Measurements from ENCODE around the gene PSRC1.

Gene PSRC1

DNA sequence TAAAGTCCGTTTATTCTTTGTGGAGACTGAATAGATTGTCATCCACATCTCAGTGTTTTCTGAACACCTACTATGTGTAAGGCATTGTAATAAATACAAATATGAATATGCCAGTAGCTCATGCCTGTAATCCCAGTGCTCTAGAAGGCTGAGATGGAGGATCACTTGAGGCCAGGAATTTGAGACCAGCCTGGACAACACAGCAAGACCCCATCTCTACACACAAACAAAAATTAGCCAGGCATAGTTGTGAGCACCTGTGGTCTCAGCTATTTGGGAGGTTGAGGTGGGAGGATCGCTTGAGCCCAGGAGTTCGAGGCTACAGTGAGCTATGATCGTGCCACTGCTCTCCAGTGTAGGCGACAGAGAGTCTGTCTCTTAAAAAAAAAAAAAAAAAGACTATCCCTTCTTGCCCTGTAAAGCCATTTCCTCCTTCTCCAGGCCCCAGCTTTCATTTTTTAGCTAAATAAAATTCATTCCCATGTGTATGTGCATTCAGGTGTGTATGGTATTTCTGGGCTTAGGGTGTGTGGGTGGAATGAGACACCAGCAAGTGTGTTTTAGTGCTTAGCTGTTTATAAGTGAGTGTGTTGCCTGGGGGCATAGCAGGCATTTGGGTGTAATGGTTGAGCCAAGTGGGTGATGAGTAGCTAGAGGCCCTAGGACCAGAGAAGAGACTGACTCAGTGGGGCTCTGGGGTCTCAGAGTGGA is 25.8 kb downstream of the PSRC1 start:
- no peak for DNase-seq

DNA sequence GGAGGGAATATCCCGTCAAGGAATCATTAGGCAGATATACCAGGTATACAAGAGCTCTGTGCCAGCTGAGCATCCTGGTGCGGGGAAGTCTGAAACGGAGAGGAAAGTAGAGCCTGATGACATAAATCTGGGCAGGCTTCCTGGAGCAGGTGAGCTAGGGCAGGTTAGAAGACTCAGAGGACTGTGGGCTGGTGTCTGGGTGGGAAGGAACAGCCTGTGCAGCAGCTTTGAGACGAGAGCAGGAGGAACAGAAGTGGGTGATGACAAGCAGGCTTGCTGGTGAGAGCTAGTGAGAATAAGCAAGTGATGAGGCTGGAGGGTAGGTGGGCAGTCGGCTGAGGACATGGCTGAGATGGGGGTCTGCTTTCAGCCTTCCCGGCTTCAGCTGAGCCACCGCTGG is 26.9 kb downstream of the PSRC1 start:
- no peak for DNase-seq

DNA sequence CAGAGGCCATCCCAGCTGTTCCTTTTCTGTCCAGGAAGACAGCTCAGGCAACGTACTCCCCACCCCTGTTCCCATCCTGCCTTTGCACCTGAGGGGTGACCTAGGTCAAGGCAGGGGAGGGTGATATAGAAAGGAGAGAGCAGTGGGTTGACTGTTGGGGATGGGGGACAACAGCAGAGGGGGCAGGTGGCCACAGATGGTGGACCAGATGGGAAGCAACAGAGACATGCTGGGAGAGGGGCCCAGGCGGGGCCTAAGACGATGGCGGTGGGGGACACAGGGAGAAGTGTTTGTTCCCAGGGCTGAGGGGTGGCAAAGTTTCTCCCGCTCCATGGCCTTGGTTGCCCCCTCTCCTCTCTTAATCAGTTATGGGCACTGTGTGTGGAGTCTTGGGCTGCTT is 27.3 kb downstream of the PSRC1 start:
- DNase-seq = no peak

DNA sequence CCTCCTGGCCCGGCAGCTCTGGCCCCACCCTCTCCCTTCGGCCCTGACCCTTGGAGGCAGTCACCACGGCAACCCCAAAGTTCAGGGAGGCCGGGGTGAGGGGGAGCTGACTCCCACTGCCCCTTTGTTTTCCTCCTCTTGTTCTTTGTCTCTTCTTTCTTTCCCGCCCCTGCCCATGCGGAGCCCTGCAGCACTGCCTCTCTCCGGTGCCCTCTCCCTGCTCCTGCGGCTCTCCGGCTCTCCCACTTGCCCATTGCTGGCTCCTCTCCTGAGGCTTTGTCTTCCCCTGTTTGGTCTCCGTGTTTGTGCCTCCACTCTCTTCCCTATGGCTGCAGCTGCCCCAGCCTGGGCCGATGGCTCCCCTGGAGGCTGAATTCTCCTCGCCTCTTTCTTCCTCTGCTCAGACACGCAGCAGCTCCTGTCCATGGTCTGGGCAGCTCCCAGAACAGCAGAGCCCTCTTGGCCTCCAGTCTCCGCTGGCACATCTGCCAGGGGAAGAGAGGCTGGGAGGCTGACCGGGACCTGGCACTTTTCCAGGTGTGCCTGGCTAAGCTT is 27.8 kb downstream of the PSRC1 start:
- DNase-seq = no peak

DNA sequence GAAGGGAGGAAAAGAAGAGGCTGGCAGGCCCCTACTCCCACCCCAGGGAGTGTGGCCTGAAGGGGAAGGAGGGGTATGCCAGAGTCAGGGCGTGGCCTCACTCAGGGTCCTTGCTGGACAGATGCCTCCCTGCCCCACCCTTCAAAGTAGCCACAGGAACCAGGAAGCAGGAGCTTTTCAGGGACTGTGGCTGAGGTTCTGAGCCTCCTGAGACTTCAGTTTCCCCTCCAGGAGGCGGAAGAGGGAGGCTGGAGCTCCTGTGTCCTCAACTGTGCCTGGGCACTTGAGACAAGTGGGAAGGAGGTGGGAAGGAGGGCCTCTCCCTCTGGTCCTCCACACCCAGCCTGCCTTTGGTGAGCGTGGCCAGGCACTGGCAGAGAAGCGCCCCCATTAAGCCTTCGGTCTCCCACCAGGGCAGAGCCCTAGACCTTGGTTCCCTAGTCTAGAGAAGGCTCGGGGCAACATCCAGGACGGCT is 28.3 kb downstream of the PSRC1 start:
- no peak for DNase-seq

DNA sequence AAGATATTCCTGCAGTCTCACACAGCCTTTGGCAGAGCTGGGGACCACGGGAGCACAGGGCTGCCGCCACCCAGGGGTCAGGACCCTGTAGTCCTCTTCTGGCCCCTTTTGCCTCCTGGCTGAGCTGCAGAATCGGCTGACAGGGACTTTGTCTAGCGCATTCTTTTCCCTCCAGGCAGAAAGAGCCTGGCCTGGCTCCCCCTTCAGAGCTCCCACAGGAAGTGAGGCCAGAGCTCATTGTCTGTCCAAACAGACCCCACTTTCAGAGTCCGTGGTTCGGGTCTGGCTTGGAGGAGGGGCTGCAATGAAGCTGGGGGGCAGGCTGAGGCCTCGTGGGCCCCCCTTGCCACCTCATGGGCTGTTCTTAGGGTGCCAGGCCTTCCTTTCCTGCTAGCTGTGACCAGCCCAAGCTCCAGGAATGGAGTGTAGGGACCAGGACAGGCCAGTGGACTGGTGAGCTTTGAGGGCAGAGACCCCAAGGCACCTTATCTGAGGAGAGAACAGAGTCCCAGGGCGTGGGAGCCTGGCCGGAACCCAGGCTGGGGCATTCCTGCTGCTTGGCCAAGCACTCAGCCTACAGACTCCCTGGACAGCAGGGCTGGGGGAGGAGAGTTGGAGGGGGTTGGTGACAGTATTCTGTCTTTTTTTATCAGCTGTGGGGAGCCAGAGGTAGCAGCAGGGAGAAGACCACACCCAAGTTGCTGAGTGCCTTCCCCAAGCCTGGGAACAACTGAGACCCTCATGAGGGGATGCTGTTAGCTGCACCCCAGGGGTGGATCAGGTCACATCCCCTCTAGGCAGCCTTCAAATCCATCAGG is 28.9 kb downstream of the PSRC1 start:
- no peak for DNase-seq

DNA sequence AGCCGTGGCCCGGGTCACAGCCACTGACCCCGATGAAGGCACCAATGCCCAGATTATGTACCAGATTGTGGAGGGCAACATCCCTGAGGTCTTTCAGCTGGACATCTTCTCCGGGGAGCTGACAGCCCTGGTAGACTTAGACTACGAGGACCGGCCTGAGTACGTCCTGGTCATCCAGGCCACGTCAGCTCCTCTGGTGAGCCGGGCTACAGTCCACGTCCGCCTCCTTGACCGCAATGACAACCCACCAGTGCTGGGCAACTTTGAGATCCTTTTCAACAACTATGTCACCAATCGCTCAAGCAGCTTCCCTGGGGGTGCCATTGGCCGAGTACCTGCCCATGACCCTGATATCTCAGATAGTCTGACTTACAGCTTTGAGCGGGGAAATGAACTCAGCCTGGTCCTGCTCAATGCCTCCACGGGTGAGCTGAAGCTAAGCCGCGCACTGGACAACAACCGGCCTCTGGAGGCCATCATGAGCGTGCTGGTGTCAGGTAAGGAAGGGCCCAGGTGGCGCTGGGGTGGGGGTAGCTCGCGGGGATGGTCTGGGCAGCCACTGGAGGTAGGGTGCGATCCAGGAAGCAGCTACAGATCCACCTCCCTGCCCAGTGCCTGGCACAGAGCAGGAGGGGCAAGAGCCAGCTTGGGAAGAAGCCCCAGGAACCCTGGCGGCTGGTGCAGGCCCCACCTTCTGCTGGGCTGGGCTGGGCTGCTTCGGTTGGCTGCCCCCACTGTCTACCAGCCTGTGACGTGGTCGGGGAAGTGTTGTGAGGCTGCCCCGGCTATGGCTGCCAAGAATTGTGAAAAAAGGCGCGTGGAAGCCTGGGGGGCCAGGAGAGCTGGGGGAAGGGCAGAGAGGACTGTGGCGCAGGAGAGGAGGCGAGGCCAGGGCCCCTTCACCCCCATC is 29.8 kb downstream of the PSRC1 start:
- DNase-seq = no peak

DNA sequence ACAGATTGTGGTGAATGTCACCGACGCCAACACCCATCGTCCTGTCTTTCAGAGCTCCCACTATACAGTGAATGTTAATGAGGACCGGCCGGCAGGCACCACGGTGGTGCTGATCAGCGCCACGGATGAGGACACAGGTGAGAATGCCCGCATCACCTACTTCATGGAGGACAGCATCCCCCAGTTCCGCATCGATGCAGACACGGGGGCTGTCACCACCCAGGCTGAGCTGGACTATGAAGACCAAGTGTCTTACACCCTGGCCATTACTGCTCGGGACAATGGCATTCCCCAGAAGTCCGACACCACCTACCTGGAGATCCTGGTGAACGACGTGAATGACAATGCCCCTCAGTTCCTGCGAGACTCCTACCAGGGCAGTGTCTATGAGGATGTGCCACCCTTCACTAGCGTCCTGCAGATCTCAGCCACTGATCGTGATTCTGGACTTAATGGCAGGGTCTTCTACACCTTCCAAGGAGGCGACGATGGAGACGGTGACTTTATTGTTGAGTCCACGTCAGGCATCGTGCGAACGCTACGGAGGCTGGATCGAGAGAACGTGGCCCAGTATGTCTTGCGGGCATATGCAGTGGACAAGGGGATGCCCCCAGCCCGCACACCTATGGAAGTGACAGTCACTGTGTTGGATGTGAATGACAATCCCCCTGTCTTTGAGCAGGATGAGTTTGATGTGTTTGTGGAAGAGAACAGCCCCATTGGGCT is 30.6 kb downstream of the PSRC1 start:
- no peak for DNase-seq

DNA sequence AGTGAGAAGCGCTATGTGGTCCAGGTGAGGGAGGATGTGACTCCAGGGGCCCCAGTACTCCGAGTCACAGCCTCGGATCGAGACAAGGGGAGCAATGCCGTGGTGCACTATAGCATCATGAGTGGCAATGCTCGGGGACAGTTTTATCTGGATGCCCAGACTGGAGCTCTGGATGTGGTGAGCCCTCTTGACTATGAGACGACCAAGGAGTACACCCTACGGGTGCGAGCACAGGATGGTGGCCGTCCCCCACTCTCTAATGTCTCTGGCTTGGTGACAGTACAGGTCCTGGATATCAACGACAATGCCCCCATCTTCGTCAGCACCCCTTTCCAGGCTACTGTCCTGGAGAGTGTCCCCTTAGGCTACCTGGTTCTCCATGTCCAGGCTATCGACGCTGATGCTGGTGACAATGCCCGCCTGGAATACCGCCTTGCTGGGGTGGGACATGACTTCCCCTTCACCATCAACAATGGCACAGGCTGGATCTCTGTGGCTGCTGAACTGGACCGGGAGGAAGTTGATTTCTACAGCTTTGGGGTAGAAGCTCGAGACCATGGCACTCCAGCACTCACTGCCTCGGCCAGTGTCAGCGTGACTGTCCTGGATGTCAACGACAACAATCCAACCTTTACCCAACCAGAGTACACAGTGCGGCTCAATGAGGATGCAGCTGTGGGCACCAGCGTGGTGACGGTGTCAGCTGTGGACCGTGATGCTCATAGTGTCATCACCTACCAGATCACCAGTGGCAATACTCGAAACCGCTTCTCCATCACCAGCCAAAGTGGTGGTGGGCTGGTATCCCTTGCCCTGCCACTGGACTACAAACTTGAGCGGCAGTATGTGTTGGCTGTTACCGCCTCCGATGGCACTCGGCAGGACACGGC is 31.4 kb downstream of the PSRC1 start:
- DNase-seq = no peak

DNA sequence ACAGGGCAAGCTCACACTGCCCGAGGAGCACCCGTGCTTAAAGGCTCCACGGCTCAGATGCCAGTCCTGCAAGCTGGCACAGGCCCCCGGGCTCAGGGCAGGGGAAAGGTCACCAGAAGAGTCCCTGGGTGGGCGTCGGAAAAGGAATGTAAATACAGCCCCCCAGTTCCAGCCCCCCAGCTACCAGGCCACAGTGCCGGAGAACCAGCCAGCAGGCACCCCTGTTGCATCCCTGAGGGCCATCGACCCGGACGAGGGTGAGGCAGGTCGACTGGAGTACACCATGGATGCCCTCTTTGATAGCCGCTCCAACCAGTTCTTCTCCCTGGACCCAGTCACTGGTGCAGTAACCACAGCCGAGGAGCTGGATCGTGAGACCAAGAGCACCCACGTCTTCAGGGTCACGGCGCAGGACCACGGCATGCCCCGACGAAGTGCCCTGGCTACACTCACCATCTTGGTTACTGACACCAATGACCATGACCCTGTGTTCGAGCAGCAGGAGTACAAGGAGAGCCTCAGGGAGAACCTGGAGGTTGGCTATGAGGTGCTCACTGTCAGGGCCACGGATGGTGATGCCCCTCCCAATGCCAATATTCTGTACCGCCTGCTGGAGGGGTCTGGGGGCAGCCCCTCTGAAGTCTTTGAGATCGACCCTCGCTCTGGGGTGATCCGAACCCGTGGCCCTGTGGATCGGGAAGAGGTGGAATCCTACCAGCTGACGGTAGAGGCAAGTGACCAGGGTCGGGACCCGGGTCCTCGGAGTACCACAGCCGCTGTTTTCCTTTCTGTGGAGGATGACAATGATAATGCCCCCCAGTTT is 32.3 kb downstream of the PSRC1 start:
- no peak for DNase-seq

DNA sequence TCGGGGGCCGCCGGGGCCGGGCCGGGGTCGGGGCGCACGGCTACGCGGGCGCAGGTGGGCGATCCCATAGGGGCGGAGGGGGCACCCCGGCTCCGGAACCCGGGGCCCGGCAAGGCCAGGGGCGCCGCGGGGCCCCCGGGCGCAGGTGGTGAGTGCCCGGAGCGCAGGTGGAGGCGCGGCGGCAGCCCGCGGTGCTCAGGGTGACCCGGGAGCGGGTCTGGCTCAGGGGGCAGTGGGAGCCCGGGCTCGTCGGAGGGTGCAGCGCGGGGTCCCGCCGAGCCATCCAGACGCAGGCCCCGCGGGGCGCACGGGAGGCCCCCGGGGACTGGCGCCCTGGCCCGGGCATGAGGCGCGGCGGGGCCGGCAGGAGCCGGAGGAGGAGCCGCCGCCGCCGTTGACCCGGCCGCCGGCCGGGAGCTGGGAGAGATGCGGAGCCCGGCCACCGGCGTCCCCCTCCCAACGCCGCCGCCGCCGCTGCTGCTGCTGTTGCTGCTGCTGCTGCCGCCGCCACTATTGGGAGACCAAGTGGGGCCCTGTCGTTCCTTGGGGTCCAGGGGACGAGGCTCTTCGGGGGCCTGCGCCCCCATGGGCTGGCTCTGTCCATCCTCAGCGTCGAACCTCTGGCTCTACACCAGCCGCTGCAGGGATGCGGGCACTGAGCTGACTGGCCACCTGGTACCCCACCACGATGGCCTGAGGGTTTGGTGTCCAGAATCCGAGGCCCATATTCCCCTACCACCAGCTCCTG is 33.1 kb downstream of the PSRC1 start:
- DNase-seq = no peak

DNA sequence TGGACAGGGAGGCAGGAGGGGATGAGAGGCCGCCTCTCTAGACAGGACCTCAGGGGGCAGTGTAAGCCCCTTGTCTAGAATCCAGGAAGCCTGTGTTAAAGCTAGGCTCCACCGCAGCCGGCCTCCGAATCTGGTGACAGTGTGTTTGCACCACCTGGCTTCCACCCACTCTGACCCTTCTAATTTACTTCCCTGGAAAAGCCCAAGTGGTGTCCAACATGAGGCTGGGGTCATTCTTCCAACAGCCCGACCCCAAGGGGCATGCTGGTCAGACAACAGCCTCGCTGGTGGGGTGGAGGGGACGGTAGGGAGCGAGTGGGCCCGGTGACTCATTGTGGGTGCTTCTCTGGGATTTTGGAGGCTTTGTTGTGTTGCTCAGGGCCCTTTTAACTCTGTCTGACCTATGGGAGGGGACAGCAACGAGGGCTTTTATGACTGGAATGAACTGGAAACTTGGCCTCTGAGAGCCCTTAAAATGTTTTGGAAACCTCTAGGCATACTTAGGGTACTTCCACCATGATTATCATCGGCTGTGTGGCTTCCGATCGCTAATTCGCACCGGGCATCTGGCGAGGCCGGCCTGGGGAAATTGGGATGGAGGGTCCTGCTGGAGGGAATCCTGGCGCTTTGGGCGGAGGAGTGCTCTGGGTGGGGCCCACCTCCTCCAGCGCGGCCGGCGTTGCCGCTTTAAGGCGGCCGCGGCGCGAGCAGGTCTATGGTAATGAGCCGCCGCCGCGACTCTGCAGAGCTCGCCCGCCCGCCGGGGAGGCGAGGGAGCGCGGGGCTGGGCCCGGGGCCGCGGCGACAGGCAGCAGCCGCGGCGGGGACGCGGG is 33.9 kb downstream of the PSRC1 start, which contains the start of gene CELSR2:
CELSR2 (plus strand) TSS at position 743 of the 833 bp plus-strand sequence. CDS start 541 bp downstream, outside the sequence.
- DNase-seq = peak; percentile 60

DNA sequence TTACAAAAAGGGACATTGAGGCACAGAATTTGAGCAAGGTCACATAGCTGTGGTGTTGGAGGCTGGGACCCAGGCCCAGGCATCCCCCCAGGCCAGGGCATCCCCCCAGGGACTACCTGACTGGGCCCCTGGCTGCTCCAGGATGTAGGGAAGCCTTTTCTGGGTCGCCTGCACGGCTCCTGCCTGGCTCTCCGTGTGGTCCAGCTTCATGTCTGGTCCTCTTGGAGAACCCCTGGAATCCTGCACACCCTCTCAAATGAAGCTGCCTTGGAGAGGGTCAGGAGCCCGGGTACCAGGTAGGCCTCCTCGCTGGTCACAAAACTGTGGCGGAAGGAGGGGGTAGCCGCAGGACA is 34.5 kb downstream of the PSRC1 start:
- no peak for DNase-seq

DNA sequence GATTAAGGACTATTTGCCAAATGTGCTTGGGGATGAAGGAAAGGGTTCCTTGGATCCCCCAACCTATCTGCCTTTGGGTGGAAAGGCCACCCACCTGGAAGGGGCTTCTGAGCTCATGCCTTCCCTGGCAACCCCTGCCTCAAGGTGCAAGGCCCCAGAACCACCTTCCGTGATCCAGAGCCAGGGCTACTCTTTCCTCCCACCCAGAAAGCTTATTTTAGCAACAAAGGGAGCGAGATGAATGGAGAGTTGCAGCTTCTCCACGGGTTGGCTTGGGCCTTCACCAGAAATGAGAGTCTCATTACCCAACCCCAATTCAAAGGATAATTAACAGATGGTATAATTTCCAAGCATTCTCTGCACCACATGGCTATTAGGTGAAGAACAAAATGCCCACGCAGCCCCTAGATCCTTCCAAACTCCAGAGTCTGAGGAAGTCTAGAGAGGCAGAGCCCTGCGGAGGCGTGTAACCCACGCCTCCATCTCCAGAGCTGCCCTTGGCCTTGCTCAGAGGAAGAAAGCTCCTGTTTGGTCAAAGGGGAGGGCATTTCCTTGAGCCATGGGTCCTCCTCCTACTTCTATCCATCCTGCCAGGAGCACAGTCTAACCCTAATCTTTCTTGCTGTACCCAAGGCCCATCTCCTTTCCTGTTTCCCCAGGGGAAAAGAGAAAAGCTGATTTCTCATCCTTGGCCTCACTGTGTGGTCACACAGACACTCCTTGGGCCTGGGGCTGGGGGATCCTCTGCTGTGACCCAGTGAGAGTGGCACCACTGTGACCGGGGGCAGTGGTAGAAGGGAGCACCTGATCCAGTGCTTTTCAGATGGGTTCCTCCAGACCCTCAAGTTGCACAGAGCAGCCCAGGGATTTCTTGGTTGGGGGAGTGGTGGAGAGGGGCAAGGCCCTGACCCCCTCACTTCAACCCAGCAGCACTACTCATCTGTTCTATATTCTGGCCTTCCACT is 35.3 kb downstream of the PSRC1 start:
- no peak for DNase-seq

DNA sequence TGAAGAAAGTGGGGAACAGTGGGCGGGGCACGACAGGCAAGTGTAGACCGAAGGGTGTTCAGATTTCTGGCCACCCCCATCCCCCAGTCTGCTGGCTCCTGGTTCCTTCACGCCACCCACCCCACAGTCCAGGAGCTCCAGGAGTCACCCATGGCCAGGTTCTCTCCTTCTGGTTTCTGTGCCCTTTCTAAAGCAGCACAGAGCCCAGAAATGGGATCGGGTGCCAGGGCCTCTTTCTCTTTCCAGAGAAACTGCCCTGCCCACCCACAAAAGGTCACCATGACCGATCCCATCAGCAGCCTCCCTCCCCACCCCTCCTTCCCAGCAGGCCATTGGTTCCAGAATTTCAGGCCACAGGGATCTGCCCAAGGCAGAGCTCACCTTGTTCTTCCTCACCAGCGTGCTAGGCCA is 36.8 kb downstream of the PSRC1 start:
- DNase-seq = no peak

DNA sequence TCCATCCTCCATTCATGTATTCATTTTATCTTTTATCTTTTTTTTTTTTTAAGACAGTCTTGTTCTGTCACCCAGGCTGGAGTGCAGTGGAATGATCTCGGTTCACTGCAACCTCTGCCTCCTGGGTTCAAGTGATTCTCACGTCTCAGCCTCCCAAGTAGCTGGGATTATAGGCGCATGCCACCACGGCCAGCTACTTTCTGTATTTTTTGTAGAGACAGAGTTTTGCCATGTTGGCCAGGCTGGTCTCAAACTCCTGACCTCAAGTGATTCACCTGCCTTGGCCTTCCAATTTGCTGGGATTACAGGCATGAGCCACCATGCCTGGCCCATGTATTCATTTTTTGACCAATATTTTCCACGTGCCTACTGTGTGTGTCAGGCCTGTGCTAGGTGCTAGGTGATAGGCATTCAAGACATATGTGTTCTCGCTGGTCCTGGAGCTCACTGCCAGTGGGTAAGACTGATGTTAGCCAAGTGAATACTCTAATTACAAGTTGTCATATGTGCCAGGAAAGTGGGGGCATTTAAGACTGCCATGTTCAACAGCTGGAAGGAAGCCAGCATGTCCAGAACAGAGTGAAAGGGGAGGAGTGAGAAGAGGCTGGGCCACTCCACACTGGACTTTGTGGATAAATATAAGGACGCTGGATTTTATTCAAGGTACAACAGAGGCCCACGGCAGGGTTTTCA is 38.9 kb downstream of the PSRC1 start:
- DNase-seq = no peak

DNA sequence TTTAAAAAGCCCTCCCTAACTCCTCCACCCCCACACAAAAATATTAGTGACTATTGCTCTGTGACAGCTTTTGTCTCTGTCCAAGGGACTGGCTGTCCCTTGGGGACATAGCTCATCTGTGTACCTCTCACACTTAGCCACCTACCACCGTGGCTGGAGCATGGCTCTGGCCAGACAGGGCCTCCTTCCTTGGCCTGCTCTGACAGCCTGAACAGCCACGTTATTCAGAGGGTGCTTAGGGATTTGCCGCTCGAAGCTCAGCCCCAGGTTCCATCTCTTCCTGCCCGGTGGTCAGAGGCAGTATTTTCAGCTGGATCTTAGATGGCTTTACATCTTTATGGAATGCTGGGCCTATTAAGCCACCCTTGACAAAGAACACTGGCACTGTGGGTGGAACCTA is 39.7 kb downstream of the PSRC1 start:
- no peak for DNase-seq

Data from stimulated activated CD4-positive, alpha-beta T cell treated with anti-CD3 and anti-CD28 coated beads, Interleukin-4, amount 100 ng/mL, for 1 hour (primary cell).